ENCODE results near the gene COL13A1. TPM values are rescaled to one million over a fixed set of nuclear protein-coding genes. Genes with fewer than 3 reads are reported as not detected.

COL13A1 gene
- total RNA-seq, 1 experiment from 2014 or later = 3.6 TPM

DNA sequence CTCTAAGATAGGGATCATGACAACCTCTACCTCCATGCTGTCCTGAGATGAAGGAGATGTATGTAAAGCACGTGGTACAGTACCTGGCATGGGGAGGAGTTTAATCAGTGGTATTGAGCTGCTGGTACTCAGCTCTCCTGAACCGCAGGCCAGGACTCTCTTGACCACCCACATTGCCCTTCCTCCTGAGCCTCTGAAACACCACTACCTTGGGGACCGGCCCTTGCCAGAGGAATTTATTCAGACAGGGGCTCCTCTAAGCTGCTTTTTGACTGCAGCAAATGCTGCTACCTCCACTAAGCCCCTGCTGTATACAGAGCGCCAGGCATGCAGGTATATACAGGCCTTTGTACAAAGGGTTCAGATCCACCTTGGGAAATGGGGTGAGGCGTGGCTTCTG, 36.7 kb downstream of the COL13A1 start:
- Histone ChIP-seq H3K27me3 (ENCODE audit: insufficient read depth, low read length) (no peaks in the 10 kb centered on the region), H4K20me1 (ENCODE audit: control insufficient read depth, insufficient read depth, insufficient read length) (no peaks in the 10 kb centered on the region), H3K79me2 (ENCODE audit: insufficient read depth, low read length) (no peaks in the 10 kb centered on the region), H3K23ac (ENCODE audit: insufficient read length, low read depth, low read length) (no peak overlapping the region), H4K5ac (ENCODE audit: insufficient read length, low read depth, low read length) (no peak overlapping the region), H4K8ac (replicated peaks; ENCODE audit: insufficient read length, low read depth, low read length) (no peak overlapping the region), H3K9me3 (ENCODE audit: control insufficient read depth, low read depth, low read length) (no peaks in the 10 kb centered on the region), H3K4me1 (ENCODE audit: insufficient read depth, low read length) (peaks cover 8% of the 10 kb centered on the region; the same call in 1 of the 2 replicates), H2BK120ac (ENCODE audit: low read depth, low read length, poor library complexity, severe bottlenecking) (no peak overlapping the region), H3K56ac (ENCODE audit: insufficient read length, low read depth, low read length) (no peak overlapping the region), H3K18ac (ENCODE audit: insufficient read length, low read depth, low read length) (no peak overlapping the region), H3K9ac (ENCODE audit: extremely low read depth, insufficient read length, low read length) (no peak overlapping the region), H2BK5ac (ENCODE audit: insufficient read length, low read length) (no peak overlapping the region), H2BK12ac (ENCODE audit: insufficient read length, low read depth, low read length) (no peak overlapping the region), H2AK5ac (ENCODE audit: insufficient read length, low read length) (no peak overlapping the region), H3K23me2 (ENCODE audit: insufficient read length, low read depth, low read length, poor library complexity, severe bottlenecking) (no peaks in the 10 kb centered on the region), H3K79me1 (ENCODE audit: insufficient read depth, low read depth, low read length, poor library complexity, severe bottlenecking) (no peaks in the 10 kb centered on the region), H3T11ph (ENCODE audit: low read length) (no peak overlapping the region), H2BK20ac (ENCODE audit: low read depth, low read length, poor library complexity, severe bottlenecking) (no peak overlapping the region), H2BK15ac (ENCODE audit: low read depth, low read length) (no peak overlapping the region), H3K4me2 (ENCODE audit: insufficient read depth, insufficient read length, low read length) (no peak overlapping the region), H2AFZ (ENCODE audit: low read length) (no peak overlapping the region), H3K27ac (ENCODE audit: insufficient read length, low read depth, low read length) (no peak overlapping the region), H3K14ac (ENCODE audit: insufficient read depth, low read length) (no peak overlapping the region; the same call in 1 of the 2 replicates), H4K91ac (ENCODE audit: insufficient read length, low read depth, low read length) (no peak overlapping the region), H3K4ac (ENCODE audit: low read depth, low read length) (no peak overlapping the region)
- Mint-ChIP-seq H3K27me3 (ENCODE audit: low read depth) (peaks cover 22% of the 10 kb centered on the region), H3K9me3 (no peaks in the 10 kb centered on the region; a peak in 1 of 5 replicates), H3K4me3 (no peak overlapping the region), H3K4me1 (peaks cover 27 to 41% of the 10 kb centered on the region in 2 experiments), H3K36me3 (ENCODE audit: insufficient read depth in 1 of 3, low read depth in 3 of 3) (no peaks in the 10 kb centered on the region), H3K27ac (no peak overlapping the region)
- TF ChIP-seq, protein P1, sequence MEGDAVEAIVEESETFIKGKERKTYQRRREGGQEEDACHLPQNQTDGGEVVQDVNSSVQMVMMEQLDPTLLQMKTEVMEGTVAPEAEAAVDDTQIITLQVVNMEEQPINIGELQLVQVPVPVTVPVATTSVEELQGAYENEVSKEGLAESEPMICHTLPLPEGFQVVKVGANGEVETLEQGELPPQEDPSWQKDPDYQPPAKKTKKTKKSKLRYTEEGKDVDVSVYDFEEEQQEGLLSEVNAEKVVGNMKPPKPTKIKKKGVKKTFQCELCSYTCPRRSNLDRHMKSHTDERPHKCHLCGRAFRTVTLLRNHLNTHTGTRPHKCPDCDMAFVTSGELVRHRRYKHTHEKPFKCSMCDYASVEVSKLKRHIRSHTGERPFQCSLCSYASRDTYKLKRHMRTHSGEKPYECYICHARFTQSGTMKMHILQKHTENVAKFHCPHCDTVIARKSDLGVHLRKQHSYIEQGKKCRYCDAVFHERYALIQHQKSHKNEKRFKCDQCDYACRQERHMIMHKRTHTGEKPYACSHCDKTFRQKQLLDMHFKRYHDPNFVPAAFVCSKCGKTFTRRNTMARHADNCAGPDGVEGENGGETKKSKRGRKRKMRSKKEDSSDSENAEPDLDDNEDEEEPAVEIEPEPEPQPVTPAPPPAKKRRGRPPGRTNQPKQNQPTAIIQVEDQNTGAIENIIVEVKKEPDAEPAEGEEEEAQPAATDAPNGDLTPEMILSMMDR (conservative IDR thresholded peaks at IDR 0.05) = no peak
- no peak for DNase-seq
- no CpG with 5 or more reads among the region's 5 CpGs for WGBS (ENCODE audit: extremely low coverage, insufficient read length, low lambda C conversion rate)

Data from H9 (cell line).